Measurements from ENCODE around the gene DPY19L3.

DPY19L3 gene

DNA sequence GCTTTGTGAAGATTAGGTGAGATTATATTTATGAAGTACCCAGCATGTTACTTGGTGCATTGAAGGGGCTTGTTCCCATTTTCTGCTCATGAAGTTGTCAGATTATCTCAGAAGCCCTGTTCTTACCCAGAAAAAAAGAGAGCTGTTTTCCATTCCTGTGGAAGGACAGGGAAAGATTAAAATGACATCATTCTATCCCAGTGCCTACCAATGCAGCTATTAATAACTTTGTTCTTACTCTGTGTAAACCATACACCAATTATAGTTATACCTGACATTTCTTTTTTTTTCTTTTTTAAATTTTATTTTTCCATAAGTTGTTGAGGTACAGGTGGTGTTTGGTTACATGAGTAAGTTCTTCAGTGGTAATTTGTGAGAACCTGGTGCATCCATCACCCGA lies 41.5 kb upstream of the DPY19L3 start:
- peaks cover 48% of the 10 kb centered on the region for H3K79me2 ChIP-seq (ENCODE audit: low read length)

DNA sequence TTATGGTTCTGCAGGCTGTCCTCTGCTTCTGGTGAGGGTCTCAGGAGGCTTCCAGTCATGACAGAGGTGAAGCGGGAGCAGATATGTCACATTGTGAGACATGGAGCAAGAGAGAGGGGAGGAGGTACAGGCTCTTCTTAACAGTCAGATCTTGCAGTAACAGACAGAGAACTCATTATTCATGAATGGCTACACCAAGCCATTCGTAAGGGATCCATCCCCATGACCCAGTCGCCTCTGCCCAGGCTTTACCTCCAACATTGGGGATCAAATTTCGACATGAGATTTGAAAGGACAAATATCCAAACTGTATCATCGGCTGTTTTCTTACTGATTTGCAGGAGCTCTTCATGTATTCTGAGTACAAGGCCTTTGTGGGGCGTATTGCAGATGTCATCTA lies 38.5 kb upstream of the DPY19L3 start:
- TF ChIP-seq, protein P1, sequence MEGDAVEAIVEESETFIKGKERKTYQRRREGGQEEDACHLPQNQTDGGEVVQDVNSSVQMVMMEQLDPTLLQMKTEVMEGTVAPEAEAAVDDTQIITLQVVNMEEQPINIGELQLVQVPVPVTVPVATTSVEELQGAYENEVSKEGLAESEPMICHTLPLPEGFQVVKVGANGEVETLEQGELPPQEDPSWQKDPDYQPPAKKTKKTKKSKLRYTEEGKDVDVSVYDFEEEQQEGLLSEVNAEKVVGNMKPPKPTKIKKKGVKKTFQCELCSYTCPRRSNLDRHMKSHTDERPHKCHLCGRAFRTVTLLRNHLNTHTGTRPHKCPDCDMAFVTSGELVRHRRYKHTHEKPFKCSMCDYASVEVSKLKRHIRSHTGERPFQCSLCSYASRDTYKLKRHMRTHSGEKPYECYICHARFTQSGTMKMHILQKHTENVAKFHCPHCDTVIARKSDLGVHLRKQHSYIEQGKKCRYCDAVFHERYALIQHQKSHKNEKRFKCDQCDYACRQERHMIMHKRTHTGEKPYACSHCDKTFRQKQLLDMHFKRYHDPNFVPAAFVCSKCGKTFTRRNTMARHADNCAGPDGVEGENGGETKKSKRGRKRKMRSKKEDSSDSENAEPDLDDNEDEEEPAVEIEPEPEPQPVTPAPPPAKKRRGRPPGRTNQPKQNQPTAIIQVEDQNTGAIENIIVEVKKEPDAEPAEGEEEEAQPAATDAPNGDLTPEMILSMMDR (IDR thresholded peaks at IDR 0.05; ENCODE audit: low read depth, low read length), result no peak
- peaks cover 61% of the 10 kb centered on the region for H3K36me3 ChIP-seq (replicated peaks; ENCODE audit: low read depth, low read length)

More for the DNA sequence above, 41.5 kb upstream of the DPY19L3 start:
- no peaks in the 10 kb centered on the region for H3K4me1 ChIP-seq (ENCODE audit: low read length)
- no peak overlapping the region for H3K27ac ChIP-seq (ENCODE audit: low read length)
- H3K4me3 ChIP-seq (ENCODE audit: low read length), result no peak overlapping the region
- H4K20me1 ChIP-seq (ENCODE audit: insufficient read depth, low read length), result peaks cover 44% of the 10 kb centered on the region
- no peak for TF ChIP-seq EZH2phosphoT487 (IDR thresholded peaks at IDR 0.05; ENCODE audit: low read depth)
- TF ChIP-seq, protein P1 (IDR thresholded peaks at IDR 0.05; ENCODE audit: low read depth, low read length), result no peak
- H3K27me3 ChIP-seq (ENCODE audit: low read depth, low read length), result no peaks in the 10 kb centered on the region
- H2AFZ ChIP-seq (ENCODE audit: low read depth, low read length), result no peak overlapping the region
- H3K36me3 ChIP-seq (replicated peaks; ENCODE audit: low read depth, low read length), result peaks cover 62% of the 10 kb centered on the region
- H3K4me2 ChIP-seq (ENCODE audit: low read length), result no peak overlapping the region
- H3K9ac ChIP-seq (ENCODE audit: low read length), result no peak overlapping the region
- H3K9me3 ChIP-seq (ENCODE audit: insufficient read depth, low read length), result no peaks in the 10 kb centered on the region

DNA sequence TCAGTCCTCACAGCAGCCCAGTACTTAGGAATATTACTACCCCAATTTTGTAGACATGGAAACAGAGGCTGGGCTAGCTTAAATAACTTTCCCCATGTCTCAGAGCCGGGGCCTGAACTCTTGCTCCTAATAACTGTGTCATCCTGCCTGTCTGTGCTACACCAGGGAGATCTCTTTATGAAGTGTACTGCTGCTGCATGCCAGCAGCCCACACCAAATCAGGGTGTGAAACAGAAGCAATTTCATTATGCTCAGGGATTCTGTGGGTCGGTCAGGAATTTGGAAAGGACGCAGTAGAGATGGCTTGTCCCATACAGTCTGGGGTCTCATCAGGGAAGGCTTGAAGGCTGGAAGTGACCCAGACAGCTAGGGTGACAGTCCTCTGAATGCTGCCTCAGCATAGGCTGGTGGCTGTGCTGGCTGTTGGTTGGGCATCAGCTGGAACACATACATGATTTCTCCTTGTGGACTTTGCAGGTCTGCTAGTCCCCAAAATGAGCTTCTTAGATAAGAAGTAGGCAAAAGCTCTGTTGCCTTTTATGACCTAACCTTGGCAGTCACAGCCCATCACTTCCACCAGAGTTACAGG lies 37.5 kb upstream of the DPY19L3 start:
- Histone ChIP-seq H3K4me2 (ENCODE audit: low read length) (no peak overlapping the region), H4K20me1 (ENCODE audit: insufficient read depth, low read length) (peaks cover 38% of the 10 kb centered on the region), H3K9me3 (ENCODE audit: insufficient read depth, low read length) (no peaks in the 10 kb centered on the region), H3K4me3 (ENCODE audit: low read length) (no peak overlapping the region), H3K4me1 (ENCODE audit: low read length) (no peaks in the 10 kb centered on the region), H3K79me2 (ENCODE audit: low read length) (peaks cover 69% of the 10 kb centered on the region), H3K9ac (ENCODE audit: low read length) (no peak overlapping the region), H3K27ac (ENCODE audit: low read length) (no peak overlapping the region), H3K36me3 (replicated peaks; ENCODE audit: low read depth, low read length) (peaks cover 61% of the 10 kb centered on the region), H3K27me3 (ENCODE audit: low read depth, low read length) (no peaks in the 10 kb centered on the region), H2AFZ (ENCODE audit: low read depth, low read length) (no peak overlapping the region)
- no peak for TF ChIP-seq EZH2phosphoT487 (IDR thresholded peaks at IDR 0.05; ENCODE audit: low read depth)
- TF ChIP-seq, protein P1 (IDR thresholded peaks at IDR 0.05; ENCODE audit: low read depth, low read length), result no peak

More for the DNA sequence above, 38.5 kb upstream of the DPY19L3 start:
- H3K9ac ChIP-seq (ENCODE audit: low read length), result no peak overlapping the region
- H3K4me2 ChIP-seq (ENCODE audit: low read length), result no peak overlapping the region
- no peaks in the 10 kb centered on the region for H3K9me3 ChIP-seq (ENCODE audit: insufficient read depth, low read length)
- no peak overlapping the region for H3K27ac ChIP-seq (ENCODE audit: low read length)
- no peak overlapping the region for H2AFZ ChIP-seq (ENCODE audit: low read depth, low read length)
- H3K79me2 ChIP-seq (ENCODE audit: low read length), result peaks cover 69% of the 10 kb centered on the region
- no peaks in the 10 kb centered on the region for H3K27me3 ChIP-seq (ENCODE audit: low read depth, low read length)
- peaks cover 46% of the 10 kb centered on the region for H4K20me1 ChIP-seq (ENCODE audit: insufficient read depth, low read length)
- no peak overlapping the region for H3K4me3 ChIP-seq (ENCODE audit: low read length)
- H3K4me1 ChIP-seq (ENCODE audit: low read length), result no peaks in the 10 kb centered on the region

DNA sequence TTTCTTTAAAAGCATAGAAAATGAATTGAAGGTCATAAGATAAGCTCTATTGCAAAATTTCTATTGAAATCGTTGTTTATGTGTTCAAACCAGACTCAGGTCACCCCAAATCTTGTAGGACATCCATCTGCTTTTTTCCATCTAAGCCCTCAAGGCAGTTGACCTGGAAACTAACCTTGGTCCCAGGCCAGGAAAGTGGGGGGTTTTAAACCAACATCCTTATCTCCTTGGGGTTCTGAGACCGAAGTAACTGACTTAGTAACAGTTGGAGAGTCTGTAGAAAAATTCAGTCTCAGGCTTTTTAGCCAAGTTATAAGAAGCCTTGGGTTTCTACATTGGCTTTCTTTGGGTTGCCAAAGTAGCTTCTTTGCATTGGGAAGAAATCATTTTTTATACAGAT lies 36.8 kb upstream of the DPY19L3 start:
- TF ChIP-seq EZH2phosphoT487 (IDR thresholded peaks at IDR 0.05; ENCODE audit: low read depth), result no peak
- no peak overlapping the region for H3K4me3 ChIP-seq (ENCODE audit: low read length)
- no peaks in the 10 kb centered on the region for H3K27me3 ChIP-seq (ENCODE audit: low read depth, low read length)
- peaks cover 38% of the 10 kb centered on the region for H4K20me1 ChIP-seq (ENCODE audit: insufficient read depth, low read length)
- H2AFZ ChIP-seq (ENCODE audit: low read depth, low read length), result no peak overlapping the region
- H3K79me2 ChIP-seq (ENCODE audit: low read length), result peaks cover 62% of the 10 kb centered on the region
- H3K9me3 ChIP-seq (ENCODE audit: insufficient read depth, low read length), result no peaks in the 10 kb centered on the region
- H3K36me3 ChIP-seq (replicated peaks; ENCODE audit: low read depth, low read length), result peaks cover 60% of the 10 kb centered on the region
- H3K27ac ChIP-seq (ENCODE audit: low read length), result no peak overlapping the region
- no peaks in the 10 kb centered on the region for H3K4me1 ChIP-seq (ENCODE audit: low read length)
- H3K4me2 ChIP-seq (ENCODE audit: low read length), result no peak overlapping the region
- H3K9ac ChIP-seq (ENCODE audit: low read length), result no peak overlapping the region

All from OCI-LY3 (cell line).